NCI-H748 (cell line): ENCODE measurements around the gene CCDC167.
"Not testable (repeated sequence)": the region's sequence is repeated elsewhere in the genome, so short reads cannot be mapped to it uniquely, and the experiment has no call there.

ENCODE experiments used
- DNase-seq: peaks from one replicate; lab custom pipeline; 2025; ENCODE audit not compliant: unreplicated experiment; lab: John Stamatoyannopoulos, UW

The CCDC167 gene

GRCh38 chr6:37512400-37513011 is 12.8 kb upstream of the CCDC167 start:
- no peak for DNase-seq

DNA sequence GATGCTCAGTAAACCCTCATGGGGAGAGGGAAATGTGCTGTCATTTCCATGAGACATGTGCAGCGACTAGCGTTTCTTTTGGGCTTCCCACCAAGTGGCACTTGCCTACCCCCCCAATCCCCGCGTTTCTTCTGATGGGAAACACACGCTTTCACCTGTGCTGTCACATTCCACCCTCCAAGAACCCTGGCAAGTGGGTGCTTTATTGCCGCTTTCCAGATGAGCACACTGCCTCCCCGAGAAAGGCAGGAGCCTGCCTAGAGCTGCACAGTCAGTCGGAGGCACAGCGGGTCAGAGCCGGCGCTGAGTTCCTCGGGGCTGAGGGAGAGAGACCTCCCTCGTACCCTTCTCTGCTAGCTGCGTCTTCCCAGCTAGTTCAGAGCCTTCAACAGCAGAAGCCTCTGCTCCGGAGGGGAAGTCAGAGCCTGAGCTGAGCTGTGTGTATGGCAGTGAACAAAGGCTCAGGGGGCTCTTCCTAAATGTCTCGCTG is 12.3 kb upstream of the CCDC167 start:
- no peak for DNase-seq

GRCh38 chr6:37511201-37511600 is 11.5 kb upstream of the CCDC167 start:
- no peak for DNase-seq

- no peak for DNase-seq
Measured at GRCh38 chr6:37507690-37508421, 8.2 kb upstream of the CCDC167 start.

- DNase-seq: no peak
Measured at GRCh38 chr6:37507077-37507476, 7.4 kb upstream of the CCDC167 start.

DNA sequence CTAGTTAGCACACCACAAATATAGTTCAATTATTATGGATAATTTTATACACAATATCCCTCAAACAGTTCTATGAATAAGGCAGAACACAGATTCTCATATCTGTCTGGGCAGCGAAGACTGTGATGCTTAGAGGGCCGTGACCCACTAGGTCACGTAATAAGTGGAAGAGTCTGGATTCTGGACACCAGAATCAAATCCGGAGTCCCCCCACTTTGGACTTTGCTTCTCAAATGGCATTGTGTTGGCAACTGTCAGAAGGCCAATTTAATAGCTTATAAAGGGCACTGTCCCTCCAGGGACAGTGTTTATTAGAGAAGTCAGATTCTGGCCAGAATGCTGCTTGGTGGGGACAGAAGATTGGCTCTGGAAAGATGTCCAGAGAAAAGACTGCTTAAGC is 6.8 kb upstream of the CCDC167 start:
- no peak for DNase-seq

GRCh38 chr6:37504024-37504423 is 4.3 kb upstream of the CCDC167 start:
- DNase-seq: no peak

- peak; percentile 42 for DNase-seq
Measured at GRCh38 chr6:37503309-37503965, 3.7 kb upstream of the CCDC167 start.

GRCh38 chr6:37502703-37503291 is 3.1 kb upstream of the CCDC167 start:
- DNase-seq: peak; percentile 98

- peak; percentile 45 for DNase-seq
Measured at GRCh38 chr6:37501632-37502491, 2.2 kb upstream of the CCDC167 start.

DNA sequence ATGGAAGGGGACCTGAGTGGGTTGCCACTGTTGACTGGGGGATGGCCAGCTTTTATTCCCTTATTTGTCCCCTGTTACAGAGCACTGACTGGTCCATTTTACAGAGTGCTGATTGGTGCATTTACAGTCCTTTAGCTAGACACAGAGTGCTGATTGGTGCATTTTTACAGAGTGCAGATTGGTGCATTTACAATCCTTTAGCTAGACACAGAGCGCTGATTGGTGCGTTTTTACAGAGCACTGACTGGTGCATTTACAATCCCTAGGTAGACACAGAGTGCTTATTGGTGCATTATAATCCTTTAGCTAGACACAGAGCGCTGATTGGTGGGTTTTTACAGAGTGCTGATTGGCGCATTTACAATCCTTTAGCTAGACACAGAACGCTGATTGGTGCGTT is 1.2 kb upstream of the CCDC167 start:
- not testable (repeated sequence) for DNase-seq

GRCh38 chr6:37500294-37500608 is 558 bp upstream of the CCDC167 start:
- no peak for DNase-seq

- DNase-seq: no peak
Measured at GRCh38 chr6:37496951-37497885, 2.5 kb downstream of the CCDC167 start.

DNA sequence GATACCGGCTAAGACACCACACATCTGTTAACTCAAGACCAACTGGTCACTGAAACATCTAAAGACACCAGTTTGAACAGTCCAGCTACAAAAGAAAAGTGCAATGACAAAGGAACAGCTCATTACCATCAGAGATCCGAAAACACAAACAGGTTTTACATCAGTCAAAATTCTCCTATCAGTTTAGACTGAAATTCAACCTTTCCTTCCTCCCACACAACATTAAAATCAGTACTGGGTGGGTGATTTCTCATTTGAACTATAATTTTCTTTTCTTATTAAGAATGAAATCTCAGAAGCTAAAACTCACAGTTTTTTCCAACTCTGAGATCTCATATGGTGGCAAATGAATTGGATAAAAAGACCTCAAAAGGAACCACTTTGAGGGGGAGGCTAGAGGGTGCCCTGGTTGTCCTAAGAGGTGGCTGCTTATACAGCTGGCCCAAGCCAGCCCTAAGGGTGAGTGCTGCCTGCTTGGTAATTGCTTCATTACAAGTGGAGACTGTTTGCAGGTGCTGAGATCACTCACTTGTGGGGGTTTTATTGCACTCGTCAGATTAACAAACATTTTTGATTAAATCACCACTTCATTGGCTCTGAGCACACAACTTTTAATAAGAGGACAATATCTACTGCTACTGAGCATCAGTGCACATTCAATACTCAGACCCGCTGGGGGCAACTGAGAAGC is 4.3 kb downstream of the CCDC167 start:
- DNase-seq: peak; percentile 86

- no peak for DNase-seq
Measured at GRCh38 chr6:37493661-37493995, 6.1 kb downstream of the CCDC167 start.

DNA sequence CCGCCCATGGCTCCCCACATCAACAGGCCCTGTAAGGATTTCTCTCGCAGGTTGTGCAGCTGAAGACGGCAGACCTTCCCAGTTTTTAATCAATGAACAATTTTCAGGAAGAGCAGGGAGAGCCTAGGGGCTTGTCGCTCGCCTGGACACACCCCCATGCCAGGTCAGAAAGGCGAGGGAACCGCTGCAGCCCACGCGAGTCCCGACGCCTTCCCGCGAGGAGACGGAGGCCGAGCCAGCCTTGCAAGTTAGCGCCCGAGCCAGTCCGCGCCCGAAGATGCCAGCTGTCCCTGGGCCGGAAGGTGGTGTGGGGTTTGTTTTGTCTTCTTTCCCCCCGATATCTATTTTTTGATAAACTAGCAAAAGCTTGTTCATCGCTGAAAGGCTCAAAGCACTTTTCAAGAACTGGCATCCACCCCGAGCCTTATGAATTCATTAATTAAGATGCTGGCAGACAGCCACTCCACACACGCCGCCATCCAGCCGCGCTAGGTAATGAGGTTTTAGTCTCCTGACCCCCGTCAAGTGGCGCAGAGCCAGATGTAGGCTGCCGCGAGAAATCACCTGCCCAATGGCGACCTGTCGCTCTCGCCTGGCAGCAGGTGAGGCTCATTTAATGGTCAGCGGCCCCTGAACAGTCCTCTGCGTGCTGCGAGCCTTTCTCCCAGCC is 6.6 kb downstream of the CCDC167 start:
- peak; percentile 96 for DNase-seq

DNA sequence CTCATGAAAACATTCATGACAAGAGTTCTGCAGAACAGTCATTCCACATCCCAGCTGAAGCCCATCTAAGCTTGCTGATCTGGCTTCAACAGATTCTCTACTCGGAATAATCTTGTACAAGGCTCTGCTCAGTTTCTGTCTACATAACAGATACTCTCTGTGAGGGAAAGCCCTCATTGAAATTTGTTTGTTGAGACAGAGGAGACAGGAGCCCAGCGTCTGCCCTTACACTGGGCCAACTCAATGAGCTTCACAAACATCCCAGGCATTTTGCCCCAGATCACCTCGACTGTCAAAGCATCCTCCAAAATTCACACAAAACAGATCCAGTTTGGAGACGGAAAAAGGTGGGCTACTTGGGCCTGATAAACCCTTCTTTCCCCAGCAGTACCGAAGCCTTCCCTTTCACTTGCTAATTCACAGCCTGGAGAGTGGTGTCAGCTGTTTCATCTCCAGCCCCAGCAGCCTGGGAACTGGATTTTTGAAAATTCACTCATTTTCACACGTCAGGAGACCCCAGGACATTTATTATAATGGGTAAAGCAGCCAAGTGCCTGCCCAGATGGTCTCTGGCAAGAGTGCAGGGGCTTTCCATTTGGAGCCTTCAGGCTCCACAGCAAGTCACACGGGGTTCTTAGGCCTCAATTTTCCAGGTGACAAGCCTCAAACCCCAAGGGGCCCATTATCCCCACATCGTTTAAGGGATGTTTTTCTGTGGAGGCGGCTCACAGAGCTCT is 7.3 kb downstream of the CCDC167 start:
- peak; percentile 50 for DNase-seq

DNA sequence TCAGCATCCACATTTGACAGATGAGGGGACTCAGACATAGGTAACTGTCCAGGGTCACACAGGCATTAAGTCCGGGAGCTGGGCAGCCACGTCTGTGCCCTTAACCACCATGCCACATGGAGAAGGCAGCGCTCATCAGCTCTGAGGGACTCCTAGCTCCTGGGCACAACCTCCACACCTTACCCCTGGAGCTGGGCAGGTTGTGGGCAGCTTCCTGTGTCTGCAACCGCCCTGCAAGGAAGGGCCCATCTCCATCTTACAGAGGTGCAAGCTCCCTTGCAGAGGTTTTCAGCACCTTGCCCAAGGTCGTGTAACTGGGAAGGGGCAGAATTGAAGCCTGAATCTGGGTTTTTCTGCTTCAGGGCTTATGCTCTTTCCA is 7.9 kb downstream of the CCDC167 start:
- no peak for DNase-seq
